HCT116 (cell line): Measurements from ENCODE around the gene TCF12. TPM values are rescaled to one million over a fixed set of nuclear protein-coding genes. Genes with fewer than 3 reads are reported as not detected.

Experiments used
- ATAC-seq: fragments of 200-7000 bp; cut with Tn5 transposase; 2 replicates; pipeline ENCODE4 v1.9.1; 2020; ENCODE audit warnings: mild to moderate bottlenecking, moderate library complexity
- BruUV-seq: library from RNA; stranded (reverse); fragments of 400-500 nt; replicated peaks from 2 replicates; lab custom pipeline; 2021; lab: Mats Ljungman, UMichigan
- CTCF ChIA-PET: fragments of 300-600 bp; sonication (Branson Sonifier 250); formaldehyde crosslinking; loops from one replicate; lab custom pipeline; 2021; ENCODE audit warnings: antibody characterized with exemption; lab: Charles Lee
- POLR2A ChIA-PET: fragments of 300-600, 350-600 bp; sonication (Branson Sonifier 250); formaldehyde crosslinking; loops from one replicate; lab custom pipeline; 2021; ENCODE audit warnings: antibody characterized with exemption; lab: Charles Lee
- RAD21 ChIA-PET, 2 experiments: fragments of 300-600 bp; sonication (Branson Sonifier 250); formaldehyde crosslinking; loops; one replicate each; lab custom pipeline; 2023; ENCODE audit warnings: low total read pairs in 2 of 2; ENCODE audit not compliant: uncharacterized antibody in 2 of 2, unreplicated experiment in 2 of 2, low non-redundant PET in 1 of 2; lab: Charles Lee
- DNase-seq: peaks from one replicate; pipeline ENCODE4 v3.0.0-alpha.2; 2010; ENCODE audit warnings: low read depth, low spot score
- H2AFZ ChIP-seq: fragments of 200-600 bp; shearing (Covaris generic), sonication (generic); 2 replicates; pipeline ENCODE4 v1.6.1; 2017; ENCODE audit warnings: low read depth, mixed run types, mixed read lengths, antibody characterized with exemption, low read length; ENCODE audit not compliant: poor library complexity, severe bottlenecking
- H3K27ac ChIP-seq: 2 replicates; pipeline ENCODE4 v1.5.1; 2012; ENCODE audit warnings: low read depth, low read length
- H3K27me3 ChIP-seq: fragments of 200-600 bp; sonication (generic); 2 replicates; pipeline ENCODE4 v1.6.1; 2016; ENCODE audit warnings: mixed run types, low read length, mixed read lengths; ENCODE audit not compliant: insufficient read depth
- H3K36me3 ChIP-seq, 2 experiments: fragments of 200-500 bp in 1 of 2; fragments of 200-600 bp in 1 of 2; sonication (Bioruptor generic) in 1 of 2; sonication (generic) in 1 of 2; 2 replicates each; pipeline versions ENCODE4 v1.5.1 to v1.6.1; 2014 to 2016; ENCODE audit warnings: low read length in 2 of 2, inconsistent platforms in 1 of 2, mixed read lengths in 1 of 2, mixed run types in 1 of 2; ENCODE audit not compliant: insufficient read depth in 2 of 2, control insufficient read depth in 1 of 2
- H3K4me1 ChIP-seq, 2 experiments: fragments of 200-600 bp in 1 of 2; sonication (generic) in 1 of 2; 2 replicates each; pipeline versions ENCODE4 v1.5.1 to v1.6.1; 2012 to 2017; ENCODE audit warnings: low read length in 2 of 2, inconsistent platforms in 1 of 2, mild to moderate bottlenecking in 1 of 2, mixed read lengths in 1 of 2, mixed run types in 1 of 2, moderate library complexity in 1 of 2; ENCODE audit not compliant: insufficient read depth in 2 of 2, control insufficient read depth in 1 of 2
- H3K4me2 ChIP-seq: fragments of 200-600 bp; sonication (generic); 2 replicates; pipeline ENCODE4 v1.6.1; 2017; ENCODE audit warnings: mixed run types, low read length, mixed read lengths
- H3K4me3 ChIP-seq, 2 experiments: fragments of 200-600 bp in 1 of 2; sonication (generic) in 1 of 2; replicated peaks in 1 of 2; 2 replicates each; pipeline ENCODE4 v1.5.1; 2011 to 2016; ENCODE audit warnings: low read length in 2 of 2, control low read depth in 1 of 2, low read depth in 1 of 2, mild to moderate bottlenecking in 1 of 2, mixed read lengths in 1 of 2, mixed run types in 1 of 2
- H3K79me2 ChIP-seq: fragments of 200-600 bp; sonication (generic); 2 replicates; pipeline ENCODE4 v1.6.1; 2017; ENCODE audit warnings: mild to moderate bottlenecking, mixed run types, low read length, moderate library complexity, mixed read lengths; ENCODE audit not compliant: insufficient read depth
- H3K9ac ChIP-seq: fragments of 200-600 bp; sonication (generic); 2 replicates; pipeline ENCODE4 v1.6.1; 2016; ENCODE audit warnings: low read length, mixed read lengths
- H3K9me2 ChIP-seq: fragments of 200-600 bp; sonication (generic), shearing (Covaris generic); 2 replicates; pipeline ENCODE4 v1.6.1; 2017; ENCODE audit warnings: mixed run types, mild to moderate bottlenecking, moderate library complexity; ENCODE audit not compliant: insufficient read depth
- H3K9me3 ChIP-seq, 2 experiments: fragments of 200-500 bp in 1 of 2; fragments of 200-600 bp in 1 of 2; sonication (Bioruptor generic) in 1 of 2; sonication (generic) in 1 of 2; 2 replicates each; pipeline ENCODE4 v1.6.1; 2014 to 2017; ENCODE audit warnings: low read length in 2 of 2, mixed read lengths in 2 of 2, inconsistent platforms in 1 of 2, low read depth in 1 of 2, mild to moderate bottlenecking in 1 of 2, mixed run types in 1 of 2, moderate library complexity in 1 of 2; ENCODE audit not compliant: control insufficient read depth in 1 of 2, insufficient read depth in 1 of 2
- H4K20me1 ChIP-seq: fragments of 200-600 bp; sonication (generic), shearing (Covaris generic); 2 replicates; pipeline ENCODE4 v1.6.1; 2017; ENCODE audit warnings: mixed run types, mild to moderate bottlenecking, moderate library complexity; ENCODE audit not compliant: insufficient read depth
- CBX3 ChIP-seq: IDR thresholded peaks from 2 replicates; pipeline ENCODE4 v1.6.1; 2012; ENCODE audit warnings: low read depth
- EGR1 ChIP-seq: IDR thresholded peaks from 2 replicates; pipeline ENCODE4 v1.6.1; 2012; ENCODE audit warnings: low read depth
- ELF1 ChIP-seq: IDR thresholded peaks from 2 replicates; pipeline ENCODE4 v1.6.1; 2012; ENCODE audit warnings: low read depth, borderline replicate concordance
- EZH2 ChIP-seq: fragments of 200-600 bp; sonication (generic); IDR thresholded peaks from 2 replicates; pipeline ENCODE4 v1.6.1; 2017; ENCODE audit warnings: antibody characterized with exemption, mixed run types
- EZH2phosphoT487 ChIP-seq: fragments of 200-600 bp; IDR thresholded peaks from 2 replicates; pipeline ENCODE4 v1.6.1; 2018; ENCODE audit warnings: antibody characterized with exemption, borderline replicate concordance
- FOSL1 ChIP-seq: IDR thresholded peaks from 2 replicates; pipeline ENCODE4 v1.6.1; 2012; ENCODE audit warnings: low read depth
- JUND ChIP-seq: IDR thresholded peaks from 2 replicates; pipeline ENCODE4 v1.6.1; 2012
- POLR2A ChIP-seq: IDR thresholded peaks from 2 replicates; pipeline ENCODE4 v1.7.0; 2011; ENCODE audit warnings: borderline replicate concordance; ENCODE audit not compliant: insufficient read depth, insufficient read length; ENCODE audit errors: extremely low read depth
- SIN3A ChIP-seq: IDR thresholded peaks from 2 replicates; pipeline ENCODE4 v1.6.1; 2012; ENCODE audit warnings: low read depth
- SP1 ChIP-seq: IDR thresholded peaks from 2 replicates; pipeline ENCODE4 v1.6.1; 2012; ENCODE audit warnings: low read depth
- SRF ChIP-seq: IDR thresholded peaks from 2 replicates; pipeline ENCODE4 v1.6.1; 2012; ENCODE audit warnings: low read depth
- TCF7L2 ChIP-seq: IDR thresholded peaks from 2 replicates; pipeline ENCODE4 v1.7.0; 2011; ENCODE audit warnings: borderline replicate concordance, inconsistent platforms; ENCODE audit not compliant: insufficient read depth, insufficient read length; ENCODE audit errors: extremely low read depth
- ZNF274 ChIP-seq: fragments of 200-500 bp; sonication (Bioruptor generic); IDR thresholded peaks from 2 replicates; pipeline ENCODE4 v1.6.1; 2014; ENCODE audit warnings: mild to moderate bottlenecking, low read depth, low read length, inconsistent platforms
- intact Hi-C: fragments of 100-400 bp; cut with micrococcal nuclease; formaldehyde crosslinking; loops from 2 replicates; pipeline ENCODE4 v1.10.0; 2022
- total RNA-seq: library from RNA; stranded (reverse); gene quantifications from one replicate; pipeline ENCODE4 v1.2.1, GENCODE V29; 2021; ENCODE audit not compliant: unreplicated experiment
- TF ChIP-seq, protein P1 (sequence below): IDR thresholded peaks from 2 replicates; pipeline ENCODE4 v1.6.1; 2011; ENCODE audit warnings: mild to moderate bottlenecking, low read length, moderate library complexity; ENCODE audit not compliant: insufficient replicate concordance; ENCODE audit errors: extremely low read depth
- TF ChIP-seq, protein P2 (sequence below): IDR thresholded peaks from 2 replicates; pipeline ENCODE4 v1.6.1; 2012; ENCODE audit warnings: low read depth
- TF ChIP-seq, protein P3 (sequence below): IDR thresholded peaks from 2 replicates; pipeline ENCODE4 v1.6.1; 2012
- TF ChIP-seq, protein P4 (sequence below), 3 experiments: fragments of 200-600 bp in 1 of 3; sonication (generic) in 1 of 3; IDR thresholded peaks in 2 of 3; conservative IDR thresholded peaks in 1 of 3; 2 replicates each; pipeline ENCODE4 v1.5.1; 2012 to 2017; ENCODE audit warnings: low read depth in 2 of 3, low read length in 2 of 3, antibody characterized with exemption in 1 of 3, borderline replicate concordance in 1 of 3, control low read depth in 1 of 3, mild to moderate bottlenecking in 1 of 3, mixed read lengths in 1 of 3, mixed run types in 1 of 3, moderate library complexity in 1 of 3; ENCODE audit not compliant: insufficient read depth in 1 of 3

The TCF12 gene
- total RNA-seq, 1 experiment from 2014 or later, result 71.6 TPM

DNA sequence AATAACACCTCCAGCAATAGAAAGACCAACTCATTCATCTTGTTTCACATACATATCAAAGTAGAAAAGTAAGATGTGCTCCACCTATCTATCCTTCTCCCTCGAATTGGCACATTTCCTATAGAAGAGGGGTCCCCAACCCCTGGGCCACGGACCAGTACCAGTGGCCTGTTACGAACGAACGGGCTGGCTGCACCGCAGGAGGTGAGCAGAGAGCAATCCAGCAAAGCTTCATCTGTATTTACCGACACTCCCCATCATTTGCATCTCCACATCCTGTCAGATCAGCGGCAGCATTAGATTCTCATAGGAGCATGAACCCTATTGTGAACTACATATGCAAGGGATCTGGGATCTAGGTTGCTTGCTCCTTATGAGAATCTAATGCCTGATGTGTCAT lies 362.9 kb downstream of the TCF12 start:
- BruUV-seq, result no TSS peak
- CTCF ChIA-PET, result no interaction called here
- RAD21 ChIA-PET, result no interaction called here

More for the DNA sequence above, 362.9 kb downstream of the TCF12 start:
- ATAC-seq (no peak), DNase-seq (no peak)
- Histone ChIP-seq H3K36me3 (peaks cover 0 to 4% of the 10 kb centered on the region in 2 experiments; a peak in 1 of 4 replicates), H3K79me2 (no peaks in the 10 kb centered on the region), H3K9me2 (no peaks in the 10 kb centered on the region), H3K4me3 (no peak overlapping the region), H3K9ac (no peak overlapping the region), H3K27ac (no peak overlapping the region), H3K4me1 (peaks cover 4 to 9% of the 10 kb centered on the region in 2 experiments; a peak in 2 of 4 replicates), H3K9me3 (no peaks in the 10 kb centered on the region), H3K4me2 (no peak overlapping the region), H2AFZ (no peak overlapping the region), H3K27me3 (no peaks in the 10 kb centered on the region), H4K20me1 (no peaks in the 10 kb centered on the region)
- no peak for TF ChIP-seq EZH2phosphoT487
- TF ChIP-seq SIN3A, result no peak
- TF ChIP-seq EZH2, result no peak
- TF ChIP-seq FOSL1, result no peak
- no peak for TF ChIP-seq EGR1
- no peak for TF ChIP-seq JUND
- no peak for TF ChIP-seq SP1
- no peak for TF ChIP-seq CBX3
- no peak for TF ChIP-seq ZNF274
- no peak for TF ChIP-seq ELF1
- TF ChIP-seq, protein P1, sequence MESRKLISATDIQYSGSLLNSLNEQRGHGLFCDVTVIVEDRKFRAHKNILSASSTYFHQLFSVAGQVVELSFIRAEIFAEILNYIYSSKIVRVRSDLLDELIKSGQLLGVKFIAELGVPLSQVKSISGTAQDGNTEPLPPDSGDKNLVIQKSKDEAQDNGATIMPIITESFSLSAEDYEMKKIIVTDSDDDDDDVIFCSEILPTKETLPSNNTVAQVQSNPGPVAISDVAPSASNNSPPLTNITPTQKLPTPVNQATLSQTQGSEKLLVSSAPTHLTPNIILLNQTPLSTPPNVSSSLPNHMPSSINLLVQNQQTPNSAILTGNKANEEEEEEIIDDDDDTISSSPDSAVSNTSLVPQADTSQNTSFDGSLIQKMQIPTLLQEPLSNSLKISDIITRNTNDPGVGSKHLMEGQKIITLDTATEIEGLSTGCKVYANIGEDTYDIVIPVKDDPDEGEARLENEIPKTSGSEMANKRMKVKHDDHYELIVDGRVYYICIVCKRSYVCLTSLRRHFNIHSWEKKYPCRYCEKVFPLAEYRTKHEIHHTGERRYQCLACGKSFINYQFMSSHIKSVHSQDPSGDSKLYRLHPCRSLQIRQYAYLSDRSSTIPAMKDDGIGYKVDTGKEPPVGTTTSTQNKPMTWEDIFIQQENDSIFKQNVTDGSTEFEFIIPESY, result no peak
- no peak for TF ChIP-seq TCF7L2
- no peak for TF ChIP-seq POLR2A
- TF ChIP-seq, protein P2, sequence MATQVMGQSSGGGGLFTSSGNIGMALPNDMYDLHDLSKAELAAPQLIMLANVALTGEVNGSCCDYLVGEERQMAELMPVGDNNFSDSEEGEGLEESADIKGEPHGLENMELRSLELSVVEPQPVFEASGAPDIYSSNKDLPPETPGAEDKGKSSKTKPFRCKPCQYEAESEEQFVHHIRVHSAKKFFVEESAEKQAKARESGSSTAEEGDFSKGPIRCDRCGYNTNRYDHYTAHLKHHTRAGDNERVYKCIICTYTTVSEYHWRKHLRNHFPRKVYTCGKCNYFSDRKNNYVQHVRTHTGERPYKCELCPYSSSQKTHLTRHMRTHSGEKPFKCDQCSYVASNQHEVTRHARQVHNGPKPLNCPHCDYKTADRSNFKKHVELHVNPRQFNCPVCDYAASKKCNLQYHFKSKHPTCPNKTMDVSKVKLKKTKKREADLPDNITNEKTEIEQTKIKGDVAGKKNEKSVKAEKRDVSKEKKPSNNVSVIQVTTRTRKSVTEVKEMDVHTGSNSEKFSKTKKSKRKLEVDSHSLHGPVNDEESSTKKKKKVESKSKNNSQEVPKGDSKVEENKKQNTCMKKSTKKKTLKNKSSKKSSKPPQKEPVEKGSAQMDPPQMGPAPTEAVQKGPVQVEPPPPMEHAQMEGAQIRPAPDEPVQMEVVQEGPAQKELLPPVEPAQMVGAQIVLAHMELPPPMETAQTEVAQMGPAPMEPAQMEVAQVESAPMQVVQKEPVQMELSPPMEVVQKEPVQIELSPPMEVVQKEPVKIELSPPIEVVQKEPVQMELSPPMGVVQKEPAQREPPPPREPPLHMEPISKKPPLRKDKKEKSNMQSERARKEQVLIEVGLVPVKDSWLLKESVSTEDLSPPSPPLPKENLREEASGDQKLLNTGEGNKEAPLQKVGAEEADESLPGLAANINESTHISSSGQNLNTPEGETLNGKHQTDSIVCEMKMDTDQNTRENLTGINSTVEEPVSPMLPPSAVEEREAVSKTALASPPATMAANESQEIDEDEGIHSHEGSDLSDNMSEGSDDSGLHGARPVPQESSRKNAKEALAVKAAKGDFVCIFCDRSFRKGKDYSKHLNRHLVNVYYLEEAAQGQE, result no peak
- TF ChIP-seq, protein P3, sequence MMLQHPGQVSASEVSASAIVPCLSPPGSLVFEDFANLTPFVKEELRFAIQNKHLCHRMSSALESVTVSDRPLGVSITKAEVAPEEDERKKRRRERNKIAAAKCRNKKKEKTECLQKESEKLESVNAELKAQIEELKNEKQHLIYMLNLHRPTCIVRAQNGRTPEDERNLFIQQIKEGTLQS, result no peak
- TF ChIP-seq SRF, result no peak
- TF ChIP-seq, protein P4, sequence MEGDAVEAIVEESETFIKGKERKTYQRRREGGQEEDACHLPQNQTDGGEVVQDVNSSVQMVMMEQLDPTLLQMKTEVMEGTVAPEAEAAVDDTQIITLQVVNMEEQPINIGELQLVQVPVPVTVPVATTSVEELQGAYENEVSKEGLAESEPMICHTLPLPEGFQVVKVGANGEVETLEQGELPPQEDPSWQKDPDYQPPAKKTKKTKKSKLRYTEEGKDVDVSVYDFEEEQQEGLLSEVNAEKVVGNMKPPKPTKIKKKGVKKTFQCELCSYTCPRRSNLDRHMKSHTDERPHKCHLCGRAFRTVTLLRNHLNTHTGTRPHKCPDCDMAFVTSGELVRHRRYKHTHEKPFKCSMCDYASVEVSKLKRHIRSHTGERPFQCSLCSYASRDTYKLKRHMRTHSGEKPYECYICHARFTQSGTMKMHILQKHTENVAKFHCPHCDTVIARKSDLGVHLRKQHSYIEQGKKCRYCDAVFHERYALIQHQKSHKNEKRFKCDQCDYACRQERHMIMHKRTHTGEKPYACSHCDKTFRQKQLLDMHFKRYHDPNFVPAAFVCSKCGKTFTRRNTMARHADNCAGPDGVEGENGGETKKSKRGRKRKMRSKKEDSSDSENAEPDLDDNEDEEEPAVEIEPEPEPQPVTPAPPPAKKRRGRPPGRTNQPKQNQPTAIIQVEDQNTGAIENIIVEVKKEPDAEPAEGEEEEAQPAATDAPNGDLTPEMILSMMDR (IDR thresholded peaks at IDR 0.05 in 2 of 3, conservative IDR thresholded peaks at IDR 0.05 in 1 of 3; ENCODE audit: borderline replicate concordance in 1 of 3, insufficient read depth in 1 of 3, low read depth in 2 of 3, low read length in 2 of 3), result no peak
- POLR2A ChIA-PET, result no interaction called here
- intact Hi-C loops, result no loop called here
